ENCODE data around the gene DNAH14. TPM values are rescaled to one million over a fixed set of nuclear protein-coding genes. Genes with fewer than 3 reads are reported as not detected.

DNAH14 gene
- polyA plus RNA-seq, 1 donor from 2014 or later, result 24.9 TPM

DNA sequence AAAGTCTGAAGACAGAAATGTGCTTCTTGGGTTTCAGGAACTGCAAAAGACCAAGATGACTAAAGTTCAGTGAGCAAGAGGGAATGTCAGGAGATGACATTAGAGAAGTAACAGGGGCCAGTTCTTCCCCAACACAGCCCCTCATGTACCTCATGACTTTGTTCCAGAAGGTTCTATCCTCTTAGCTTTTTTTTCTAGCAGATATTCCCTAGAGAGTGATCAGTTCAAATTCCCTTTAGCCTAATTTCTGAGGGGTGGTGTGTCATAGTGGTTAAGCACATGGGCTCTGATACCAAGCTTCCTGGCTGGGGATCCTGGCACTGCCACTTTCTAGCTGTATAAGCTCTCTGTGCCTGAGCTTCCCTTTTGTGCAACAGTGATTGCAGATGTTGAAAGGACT lies 390.4 kb downstream of the DNAH14 start:
- H3K9me2 ChIP-seq (ENCODE audit: insufficient read depth, low read length), result no peaks in the 10 kb centered on the region
- no peaks in the 10 kb centered on the region for H3K36me3 ChIP-seq (ENCODE audit: insufficient read depth, low read length)
- no peaks in the 10 kb centered on the region for H3K27me3 ChIP-seq (ENCODE audit: insufficient read depth, low read depth, low read length)
- no peaks in the 10 kb centered on the region for H3F3A ChIP-seq (ENCODE audit: insufficient read depth, low read length, poor library complexity, severe bottlenecking)
- H2AFZ ChIP-seq (ENCODE audit: low read depth, low read length), result no peak overlapping the region
- no peaks in the 10 kb centered on the region for H3K79me2 ChIP-seq (replicated peaks; ENCODE audit: insufficient read depth, low read length)
- H3K9ac ChIP-seq (ENCODE audit: low read length), result no peak overlapping the region
- H3K4me3 ChIP-seq (ENCODE audit: low read length), result no peak overlapping the region
- H4K20me1 ChIP-seq (ENCODE audit: insufficient read depth), result no peaks in the 10 kb centered on the region
- H3K9me3 ChIP-seq (ENCODE audit: low read length), result no peaks in the 10 kb centered on the region
- TF ChIP-seq MXI1 (conservative IDR thresholded peaks at IDR 0.05; ENCODE audit: poor library complexity, severe bottlenecking) (no peak), EP300 (conservative IDR thresholded peaks at IDR 0.05; ENCODE audit: poor library complexity, severe bottlenecking) (no peak), SMC3 (conservative IDR thresholded peaks at IDR 0.05; ENCODE audit: poor library complexity) (no peak), RAD21 (conservative IDR thresholded peaks at IDR 0.05) (no peak), CTCF (IDR thresholded peaks at IDR 0.05; ENCODE audit: poor library complexity, severe bottlenecking) (no peak), POLR2AphosphoS5 (IDR thresholded peaks at IDR 0.05) (no peak), EZH2 (IDR thresholded peaks at IDR 0.05; ENCODE audit: borderline replicate concordance, insufficient read depth, low read length, poor library complexity, severe bottlenecking) (no peak), TAF1 (IDR thresholded peaks at IDR 0.05; ENCODE audit: low read depth) (no peak), REST (IDR thresholded peaks at IDR 0.05; ENCODE audit: borderline replicate concordance) (no peak)
- no peak overlapping the region for H3K27ac ChIP-seq (ENCODE audit: low read length)
- no peak overlapping the region for H3K4me2 ChIP-seq (ENCODE audit: low read length)

GRCh38 chr1:225321784-225322183 lies 392.3 kb downstream of the DNAH14 start:
- TF ChIP-seq EP300 (conservative IDR thresholded peaks at IDR 0.05; ENCODE audit: poor library complexity, severe bottlenecking) (no peak), SMC3 (conservative IDR thresholded peaks at IDR 0.05; ENCODE audit: poor library complexity) (no peak), RAD21 (conservative IDR thresholded peaks at IDR 0.05) (no peak), POLR2AphosphoS5 (IDR thresholded peaks at IDR 0.05) (no peak), EZH2 (IDR thresholded peaks at IDR 0.05; ENCODE audit: borderline replicate concordance, insufficient read depth, low read length, poor library complexity, severe bottlenecking) (no peak), CTCF (IDR thresholded peaks at IDR 0.05; ENCODE audit: poor library complexity, severe bottlenecking) (no peak), MXI1 (conservative IDR thresholded peaks at IDR 0.05; ENCODE audit: poor library complexity, severe bottlenecking) (no peak), TAF1 (IDR thresholded peaks at IDR 0.05; ENCODE audit: low read depth) (no peak), REST (IDR thresholded peaks at IDR 0.05; ENCODE audit: borderline replicate concordance) (no peak)
- no peak overlapping the region for H3K4me3 ChIP-seq (ENCODE audit: low read length)
- no peak overlapping the region for H2AFZ ChIP-seq (ENCODE audit: low read depth, low read length)
- no peaks in the 10 kb centered on the region for H3K36me3 ChIP-seq (ENCODE audit: insufficient read depth, low read length)
- no peaks in the 10 kb centered on the region for H3K79me2 ChIP-seq (replicated peaks; ENCODE audit: insufficient read depth, low read length)
- no peaks in the 10 kb centered on the region for H3K27me3 ChIP-seq (ENCODE audit: insufficient read depth, low read depth, low read length)
- H3K27ac ChIP-seq (ENCODE audit: low read length), result no peak overlapping the region
- H3K9me2 ChIP-seq (ENCODE audit: insufficient read depth, low read length), result no peaks in the 10 kb centered on the region
- no peaks in the 10 kb centered on the region for H3K9me3 ChIP-seq (ENCODE audit: low read length)
- H3F3A ChIP-seq (ENCODE audit: insufficient read depth, low read length, poor library complexity, severe bottlenecking), result no peaks in the 10 kb centered on the region
- no peaks in the 10 kb centered on the region for H4K20me1 ChIP-seq (ENCODE audit: insufficient read depth)
- H3K9ac ChIP-seq (ENCODE audit: low read length), result no peak overlapping the region
- no peak overlapping the region for H3K4me2 ChIP-seq (ENCODE audit: low read length)
